OCI-LY3 (cell line): Measurements from ENCODE around the gene AMT.
A peak's percentile ranks its signal among the peaks of the same experiment; 100 is the strongest.

Experiments
- H2AFZ ChIP-seq: fragments of 200-600, 300-600 bp; shearing (Covaris generic); 2 replicates; pipeline ENCODE4 v1.6.0; 2014; ENCODE audit warnings: antibody characterized with exemption, low read depth, low read length
- H3K27ac ChIP-seq: fragments of 200-600, 300-600 bp; sonication (generic); 2 replicates; pipeline ENCODE4 v1.5.1; 2014; ENCODE audit warnings: mild to moderate bottlenecking, low read length, moderate library complexity, mixed read lengths
- H3K27me3 ChIP-seq: fragments of 200-600, 300-600 bp; sonication (generic); 2 replicates; pipeline ENCODE4 v1.6.1; 2014; ENCODE audit warnings: low read depth, low read length, mixed read lengths
- H3K36me3 ChIP-seq: fragments of 200-600, 300-600 bp; sonication (generic); replicated peaks from 2 replicates; pipeline ENCODE3; 2014; ENCODE audit warnings: low read depth, low read length, mixed read lengths
- H3K4me1 ChIP-seq: fragments of 300-600, 200-600 bp; sonication (generic); 2 replicates; pipeline ENCODE4 v1.6.1; 2014; ENCODE audit warnings: low read length, mixed read lengths
- H3K4me2 ChIP-seq: fragments of 200-600, 300-600 bp; sonication (generic); 2 replicates; pipeline ENCODE4 v1.6.1; 2014; ENCODE audit warnings: low read length, mixed read lengths
- H3K4me3 ChIP-seq: fragments of 300-600, 200-600 bp; sonication (generic); 2 replicates; pipeline ENCODE4 v1.5.1; 2014; ENCODE audit warnings: antibody characterized with exemption, mild to moderate bottlenecking, low read length, moderate library complexity
- H3K79me2 ChIP-seq: fragments of 300-600, 200-600 bp; shearing (Covaris generic); 2 replicates; pipeline ENCODE4 v1.6.1; 2014; ENCODE audit warnings: mild to moderate bottlenecking, low read length, mixed read lengths
- H3K9ac ChIP-seq: fragments of 300-600, 200-600 bp; shearing (Covaris generic); 2 replicates; pipeline ENCODE4 v1.6.0; 2014; ENCODE audit warnings: mild to moderate bottlenecking, low read length, moderate library complexity
- H3K9me3 ChIP-seq: fragments of 200-600, 300-600 bp; shearing (Covaris generic); 2 replicates; pipeline ENCODE4 v1.6.1; 2014; ENCODE audit warnings: low read length, mixed read lengths; ENCODE audit not compliant: insufficient read depth
- H4K20me1 ChIP-seq: fragments of 200-600, 300-600 bp; sonication (generic); 2 replicates; pipeline ENCODE4 v1.6.1; 2016; ENCODE audit warnings: low read length, mixed read lengths; ENCODE audit not compliant: insufficient read depth
- EZH2phosphoT487 ChIP-seq: fragments of 200-600 bp; shearing (Covaris generic); IDR thresholded peaks from 2 replicates; pipeline ENCODE4 v1.6.1; 2018; ENCODE audit warnings: antibody characterized with exemption, mixed run types, low read depth
- TF ChIP-seq, protein P1 (sequence below): fragments of 200-600, 300-600 bp; sonication (generic); IDR thresholded peaks from 2 replicates; pipeline ENCODE4 v1.5.1; 2014; ENCODE audit warnings: antibody characterized with exemption, low read length, low read depth

Gene AMT

DNA sequence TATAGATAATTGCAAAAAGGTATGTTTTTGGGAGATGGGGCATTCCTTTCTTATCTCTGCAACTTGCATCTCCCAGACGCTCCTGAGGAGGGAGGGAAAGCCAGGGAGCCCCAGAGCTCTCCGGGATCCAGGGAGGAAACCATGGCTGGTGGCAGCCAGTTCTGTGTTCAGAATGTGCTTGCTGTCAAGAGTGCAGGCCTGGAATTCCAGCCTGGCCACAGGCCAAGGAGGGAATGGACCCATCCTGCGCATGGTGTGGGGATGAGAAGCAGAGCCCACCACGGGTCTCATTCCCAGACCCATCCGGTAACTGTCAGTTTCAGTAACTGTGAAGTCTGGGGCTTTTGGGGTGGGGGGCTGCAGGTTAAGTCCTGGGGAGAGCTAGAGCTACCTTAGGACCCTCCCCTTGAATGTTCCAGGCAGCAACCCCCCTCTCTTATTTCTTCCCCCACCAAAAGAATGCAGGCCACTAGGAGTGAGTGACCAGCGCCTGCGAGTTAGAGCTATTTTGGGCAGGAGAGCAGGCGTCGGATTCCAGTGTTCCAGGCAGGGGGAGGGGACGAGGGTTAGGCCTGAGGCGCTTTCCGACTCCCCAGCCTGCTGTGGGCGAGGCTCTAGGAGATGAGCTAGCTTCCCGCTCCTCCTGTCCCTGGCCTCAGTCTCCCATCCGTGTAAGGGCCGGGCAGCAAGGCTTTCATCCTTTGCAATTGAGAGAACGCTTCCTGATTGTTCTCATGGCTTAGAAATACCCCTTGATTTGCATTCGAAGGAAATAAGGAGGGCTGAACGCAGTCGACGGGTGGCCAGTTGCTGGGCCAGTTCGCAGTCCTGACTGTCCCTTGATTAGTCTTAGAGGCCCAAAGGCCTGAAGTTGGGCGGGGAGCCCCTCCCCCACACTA lies 47.0 kb upstream of the AMT start:
- peak overlapping the region; percentile 85 for H3K4me2 ChIP-seq
- peaks cover 32% of the 10 kb centered on the region for H3K79me2 ChIP-seq
- H2AFZ ChIP-seq, result peak overlapping the region; percentile 96
- H3K4me1 ChIP-seq, result peaks cover 16% of the 10 kb centered on the region
- no peaks in the 10 kb centered on the region for H3K27me3 ChIP-seq
- no peak for TF ChIP-seq EZH2phosphoT487
- TF ChIP-seq, protein P1, sequence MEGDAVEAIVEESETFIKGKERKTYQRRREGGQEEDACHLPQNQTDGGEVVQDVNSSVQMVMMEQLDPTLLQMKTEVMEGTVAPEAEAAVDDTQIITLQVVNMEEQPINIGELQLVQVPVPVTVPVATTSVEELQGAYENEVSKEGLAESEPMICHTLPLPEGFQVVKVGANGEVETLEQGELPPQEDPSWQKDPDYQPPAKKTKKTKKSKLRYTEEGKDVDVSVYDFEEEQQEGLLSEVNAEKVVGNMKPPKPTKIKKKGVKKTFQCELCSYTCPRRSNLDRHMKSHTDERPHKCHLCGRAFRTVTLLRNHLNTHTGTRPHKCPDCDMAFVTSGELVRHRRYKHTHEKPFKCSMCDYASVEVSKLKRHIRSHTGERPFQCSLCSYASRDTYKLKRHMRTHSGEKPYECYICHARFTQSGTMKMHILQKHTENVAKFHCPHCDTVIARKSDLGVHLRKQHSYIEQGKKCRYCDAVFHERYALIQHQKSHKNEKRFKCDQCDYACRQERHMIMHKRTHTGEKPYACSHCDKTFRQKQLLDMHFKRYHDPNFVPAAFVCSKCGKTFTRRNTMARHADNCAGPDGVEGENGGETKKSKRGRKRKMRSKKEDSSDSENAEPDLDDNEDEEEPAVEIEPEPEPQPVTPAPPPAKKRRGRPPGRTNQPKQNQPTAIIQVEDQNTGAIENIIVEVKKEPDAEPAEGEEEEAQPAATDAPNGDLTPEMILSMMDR, result no peak
- no peaks in the 10 kb centered on the region for H3K36me3 ChIP-seq
- no peaks in the 10 kb centered on the region for H3K9me3 ChIP-seq
- H4K20me1 ChIP-seq, result peaks cover 11% of the 10 kb centered on the region; the same call in 1 of the 2 replicates
- H3K4me3 ChIP-seq, result peak overlapping the region; percentile 83
- H3K27ac ChIP-seq, result peak overlapping the region; percentile 61
- peak overlapping the region; percentile 74 for H3K9ac ChIP-seq

DNA sequence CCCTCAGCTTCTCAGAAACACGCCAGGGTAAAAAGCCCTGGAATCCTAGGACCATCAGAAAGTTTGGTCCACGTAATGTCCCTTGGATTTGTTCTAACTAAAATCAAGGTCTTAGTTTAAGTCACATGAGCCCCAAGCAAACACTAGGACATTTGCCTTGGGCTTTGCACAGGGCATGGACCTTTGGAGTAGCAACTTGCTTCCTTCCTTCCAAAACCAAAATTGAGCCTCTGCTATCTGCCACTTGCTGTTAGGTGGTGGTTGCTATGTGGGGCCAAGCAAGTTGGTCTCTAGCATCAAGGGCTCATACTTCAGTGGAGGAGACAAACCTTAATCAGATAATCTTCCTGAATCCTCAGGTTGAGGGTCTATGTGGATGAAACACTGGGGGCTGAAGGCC lies 43.8 kb upstream of the AMT start:
- TF ChIP-seq, protein P1, result no peak
- TF ChIP-seq EZH2phosphoT487, result no peak
- Histone ChIP-seq H3K4me3 (no peak overlapping the region), H3K9me3 (no peaks in the 10 kb centered on the region), H3K36me3 (no peaks in the 10 kb centered on the region), H4K20me1 (peaks cover under 1% of the 10 kb centered on the region; the same call in 1 of the 2 replicates), H3K27ac (no peak overlapping the region), H3K4me2 (no peak overlapping the region), H3K27me3 (no peaks in the 10 kb centered on the region), H3K9ac (no peak overlapping the region), H2AFZ (no peak overlapping the region), H3K4me1 (peaks cover 7% of the 10 kb centered on the region), H3K79me2 (peaks cover 4% of the 10 kb centered on the region)

DNA sequence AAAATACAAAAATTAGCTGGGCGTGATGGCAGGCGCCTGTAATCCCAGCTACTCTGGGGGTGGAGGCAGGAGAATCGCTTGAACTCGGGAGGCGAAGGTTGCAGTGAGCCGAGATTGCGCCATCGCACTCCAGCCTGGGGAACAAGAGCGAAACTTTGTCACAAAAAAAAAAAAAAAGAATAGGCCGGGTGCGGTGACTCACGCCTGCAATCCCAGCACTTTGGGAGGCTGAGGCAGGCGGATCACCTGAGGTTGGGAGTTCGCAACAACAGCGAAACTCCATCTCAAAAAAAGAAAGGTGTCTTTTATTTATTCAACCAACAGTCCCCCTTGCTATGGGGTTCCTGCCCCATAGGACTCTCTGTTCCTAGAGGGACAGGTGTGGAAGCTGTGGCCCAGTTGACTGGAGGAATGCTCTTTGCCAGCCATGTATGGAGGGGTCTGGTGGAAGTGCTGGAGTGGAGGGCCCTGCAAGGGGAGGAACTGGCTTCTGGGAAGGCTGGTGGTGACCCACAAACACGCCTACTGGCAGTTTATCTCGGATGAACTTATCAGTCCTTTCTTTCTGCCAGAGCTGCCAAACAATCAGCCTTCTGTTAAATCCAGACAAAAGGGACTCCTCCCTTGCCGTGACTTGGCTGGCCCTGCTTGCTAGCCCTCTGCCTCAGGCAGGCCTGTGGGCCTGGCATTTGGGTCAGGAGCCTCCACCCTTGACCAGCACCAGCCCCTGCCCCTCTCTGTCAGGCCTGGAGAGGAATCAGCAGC lies 43.2 kb upstream of the AMT start:
- no peaks in the 10 kb centered on the region for H3K9me3 ChIP-seq
- H3K4me3 ChIP-seq, result no peak overlapping the region
- peaks cover 6% of the 10 kb centered on the region for H3K4me1 ChIP-seq
- no peaks in the 10 kb centered on the region for H3K79me2 ChIP-seq
- no peak overlapping the region for H3K27ac ChIP-seq
- no peaks in the 10 kb centered on the region for H4K20me1 ChIP-seq
- TF ChIP-seq, protein P1, result no peak
- TF ChIP-seq EZH2phosphoT487, result no peak
- no peaks in the 10 kb centered on the region for H3K27me3 ChIP-seq
- H3K4me2 ChIP-seq, result no peak overlapping the region
- no peaks in the 10 kb centered on the region for H3K36me3 ChIP-seq
- H3K9ac ChIP-seq, result no peak overlapping the region
- no peak overlapping the region for H2AFZ ChIP-seq

DNA sequence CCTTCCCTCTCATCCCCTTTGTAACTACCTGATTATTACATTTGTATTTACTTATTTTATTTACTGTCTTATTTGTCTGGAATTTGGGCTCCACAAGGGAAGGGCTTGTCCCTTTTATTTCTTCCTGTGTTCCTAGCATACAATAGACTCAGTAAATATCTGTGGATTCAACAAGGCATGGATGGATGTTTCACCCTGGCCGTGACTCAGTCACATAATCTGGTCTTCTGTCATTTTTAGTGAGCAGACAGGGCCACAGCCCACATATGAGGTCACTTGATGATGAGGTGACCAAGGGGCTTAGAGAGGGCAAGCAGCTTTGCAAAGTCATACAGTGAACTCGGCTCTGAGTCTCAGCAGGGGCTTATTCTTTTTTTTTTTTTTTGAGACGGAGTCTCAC lies 39.9 kb upstream of the AMT start:
- Histone ChIP-seq H3K4me2 (no peak overlapping the region), H3K27ac (no peak overlapping the region), H3K9ac (no peak overlapping the region), H3K4me1 (no peaks in the 10 kb centered on the region), H3K27me3 (no peaks in the 10 kb centered on the region), H3K79me2 (no peaks in the 10 kb centered on the region), H3K4me3 (no peak overlapping the region), H2AFZ (no peak overlapping the region), H4K20me1 (no peaks in the 10 kb centered on the region), H3K9me3 (no peaks in the 10 kb centered on the region), H3K36me3 (no peaks in the 10 kb centered on the region)
- no peak for TF ChIP-seq EZH2phosphoT487
- TF ChIP-seq, protein P1, result no peak
